Tibial nerve (tissue), 4 donors: Measurements from ENCODE around the gene CLTC.

Source experiments
- EP300 ChIP-seq, 2 donors: sonication (generic); formaldehyde crosslinking; IDR thresholded peaks; one replicate each; pipeline ENCODE4 v1.6.1; 2017; ENCODE audit warnings: antibody characterized with exemption in 2 of 2, mild to moderate bottlenecking in 1 of 2
- POLR2A ChIP-seq, 2 donors: fragments of 450-650 bp; IDR thresholded peaks; one replicate each; pipeline ENCODE4 v1.6.1; 2017; ENCODE audit warnings: antibody characterized with exemption in 2 of 2, mild to moderate bottlenecking in 2 of 2, moderate library complexity in 2 of 2
- TF ChIP-seq, protein P1 (sequence below), 5 experiments: fragments of 200-600 bp in 3 of 5; fragments of 450-650 bp in 2 of 5; sonication (generic) in 3 of 5; IDR thresholded peaks; one replicate each; pipeline ENCODE4 v1.5.1; 2016 to 2019; ENCODE audit warnings: antibody characterized with exemption in 5 of 5, mild to moderate bottlenecking in 3 of 5, moderate library complexity in 2 of 5

DNA sequence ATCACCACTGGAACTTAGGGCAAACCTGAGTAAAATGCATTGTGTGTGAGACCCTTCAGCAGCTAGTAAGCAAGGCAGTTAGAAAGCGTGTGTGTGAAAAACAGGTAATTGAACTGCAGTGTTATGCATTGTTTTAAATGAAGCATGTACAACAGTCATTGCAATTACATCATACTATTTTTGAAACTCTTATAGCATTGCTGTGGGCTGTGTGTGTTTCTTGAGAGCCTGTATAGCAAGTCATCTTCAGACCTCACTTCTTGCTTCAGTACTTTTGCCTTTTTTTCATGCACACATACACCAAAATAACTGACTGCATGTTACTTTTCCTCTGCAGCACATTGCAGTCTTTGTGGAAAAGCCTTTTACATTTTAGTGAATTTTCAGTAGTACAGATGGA, 68.3 kb downstream of the CLTC start:
- TF ChIP-seq POLR2A (IDR thresholded peaks at IDR 0.05) (no peak), EP300 (IDR thresholded peaks at IDR 0.05) (no peak)
- TF ChIP-seq, protein P1, sequence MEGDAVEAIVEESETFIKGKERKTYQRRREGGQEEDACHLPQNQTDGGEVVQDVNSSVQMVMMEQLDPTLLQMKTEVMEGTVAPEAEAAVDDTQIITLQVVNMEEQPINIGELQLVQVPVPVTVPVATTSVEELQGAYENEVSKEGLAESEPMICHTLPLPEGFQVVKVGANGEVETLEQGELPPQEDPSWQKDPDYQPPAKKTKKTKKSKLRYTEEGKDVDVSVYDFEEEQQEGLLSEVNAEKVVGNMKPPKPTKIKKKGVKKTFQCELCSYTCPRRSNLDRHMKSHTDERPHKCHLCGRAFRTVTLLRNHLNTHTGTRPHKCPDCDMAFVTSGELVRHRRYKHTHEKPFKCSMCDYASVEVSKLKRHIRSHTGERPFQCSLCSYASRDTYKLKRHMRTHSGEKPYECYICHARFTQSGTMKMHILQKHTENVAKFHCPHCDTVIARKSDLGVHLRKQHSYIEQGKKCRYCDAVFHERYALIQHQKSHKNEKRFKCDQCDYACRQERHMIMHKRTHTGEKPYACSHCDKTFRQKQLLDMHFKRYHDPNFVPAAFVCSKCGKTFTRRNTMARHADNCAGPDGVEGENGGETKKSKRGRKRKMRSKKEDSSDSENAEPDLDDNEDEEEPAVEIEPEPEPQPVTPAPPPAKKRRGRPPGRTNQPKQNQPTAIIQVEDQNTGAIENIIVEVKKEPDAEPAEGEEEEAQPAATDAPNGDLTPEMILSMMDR (IDR thresholded peaks at IDR 0.05), result no peak
